ENCODE measurements around the gene PRKACB. TPM values are rescaled to one million over a fixed set of nuclear protein-coding genes. Genes with fewer than 3 reads are reported as not detected.

Gene PRKACB
- total and polyA plus RNA-seq, 4 donors: 5.9 to 18.2 (median 8.9) TPM

DNA sequence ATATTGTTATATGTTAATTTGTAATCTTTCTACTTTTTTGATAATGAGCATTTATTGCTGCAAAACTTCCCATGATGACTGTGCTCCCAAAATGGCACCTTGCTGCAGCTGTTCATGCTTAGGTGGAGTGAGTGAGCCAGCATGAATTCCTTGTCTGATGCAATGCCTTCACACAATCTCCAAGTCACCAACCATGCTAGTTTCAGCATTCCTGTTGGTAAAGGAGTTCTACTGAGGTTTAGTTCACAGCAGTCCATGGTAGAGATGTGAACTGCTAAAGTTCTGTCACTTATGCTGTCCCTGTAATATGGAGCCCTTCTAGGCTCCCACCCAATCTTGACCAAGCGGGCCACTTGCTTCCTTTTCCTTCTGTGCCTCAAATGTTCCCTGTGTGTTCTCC lies 26.2 kb upstream of the PRKACB start:
- 100% methylated on average over 1 of the region's 1 CpG for WGBS
- Histone ChIP-seq H3K27ac (ENCODE audit: low read depth in 1 of 2, low read length in 2 of 2) (no peak overlapping the region), H3K36me3 (ENCODE audit: control insufficient read depth in 4 of 4, insufficient read depth in 3 of 4, low read depth in 1 of 4, low read length in 3 of 4) (no peaks in the 10 kb centered on the region), H3K4me3 (ENCODE audit: low read depth in 1 of 3, low read length in 3 of 3) (no peak overlapping the region), H3K9me3 (ENCODE audit: control insufficient read depth in 4 of 4, low read length in 3 of 4) (no peaks in the 10 kb centered on the region), H3K9ac (ENCODE audit: low read depth in 1 of 2, low read length in 2 of 2) (no peak overlapping the region), H3K4me1 (ENCODE audit: control insufficient read depth in 4 of 4, insufficient read depth in 4 of 4, low read length in 3 of 4) (no peaks in the 10 kb centered on the region), H3K27me3 (ENCODE audit: control insufficient read depth in 4 of 4, insufficient read depth in 4 of 4, low read length in 3 of 4) (no peaks in the 10 kb centered on the region)
- DNase-seq (ENCODE audit: low spot score): no peak
- TF ChIP-seq, protein P1, sequence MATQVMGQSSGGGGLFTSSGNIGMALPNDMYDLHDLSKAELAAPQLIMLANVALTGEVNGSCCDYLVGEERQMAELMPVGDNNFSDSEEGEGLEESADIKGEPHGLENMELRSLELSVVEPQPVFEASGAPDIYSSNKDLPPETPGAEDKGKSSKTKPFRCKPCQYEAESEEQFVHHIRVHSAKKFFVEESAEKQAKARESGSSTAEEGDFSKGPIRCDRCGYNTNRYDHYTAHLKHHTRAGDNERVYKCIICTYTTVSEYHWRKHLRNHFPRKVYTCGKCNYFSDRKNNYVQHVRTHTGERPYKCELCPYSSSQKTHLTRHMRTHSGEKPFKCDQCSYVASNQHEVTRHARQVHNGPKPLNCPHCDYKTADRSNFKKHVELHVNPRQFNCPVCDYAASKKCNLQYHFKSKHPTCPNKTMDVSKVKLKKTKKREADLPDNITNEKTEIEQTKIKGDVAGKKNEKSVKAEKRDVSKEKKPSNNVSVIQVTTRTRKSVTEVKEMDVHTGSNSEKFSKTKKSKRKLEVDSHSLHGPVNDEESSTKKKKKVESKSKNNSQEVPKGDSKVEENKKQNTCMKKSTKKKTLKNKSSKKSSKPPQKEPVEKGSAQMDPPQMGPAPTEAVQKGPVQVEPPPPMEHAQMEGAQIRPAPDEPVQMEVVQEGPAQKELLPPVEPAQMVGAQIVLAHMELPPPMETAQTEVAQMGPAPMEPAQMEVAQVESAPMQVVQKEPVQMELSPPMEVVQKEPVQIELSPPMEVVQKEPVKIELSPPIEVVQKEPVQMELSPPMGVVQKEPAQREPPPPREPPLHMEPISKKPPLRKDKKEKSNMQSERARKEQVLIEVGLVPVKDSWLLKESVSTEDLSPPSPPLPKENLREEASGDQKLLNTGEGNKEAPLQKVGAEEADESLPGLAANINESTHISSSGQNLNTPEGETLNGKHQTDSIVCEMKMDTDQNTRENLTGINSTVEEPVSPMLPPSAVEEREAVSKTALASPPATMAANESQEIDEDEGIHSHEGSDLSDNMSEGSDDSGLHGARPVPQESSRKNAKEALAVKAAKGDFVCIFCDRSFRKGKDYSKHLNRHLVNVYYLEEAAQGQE (IDR thresholded peaks at IDR 0.05): no peak
- TF ChIP-seq, protein P2, sequence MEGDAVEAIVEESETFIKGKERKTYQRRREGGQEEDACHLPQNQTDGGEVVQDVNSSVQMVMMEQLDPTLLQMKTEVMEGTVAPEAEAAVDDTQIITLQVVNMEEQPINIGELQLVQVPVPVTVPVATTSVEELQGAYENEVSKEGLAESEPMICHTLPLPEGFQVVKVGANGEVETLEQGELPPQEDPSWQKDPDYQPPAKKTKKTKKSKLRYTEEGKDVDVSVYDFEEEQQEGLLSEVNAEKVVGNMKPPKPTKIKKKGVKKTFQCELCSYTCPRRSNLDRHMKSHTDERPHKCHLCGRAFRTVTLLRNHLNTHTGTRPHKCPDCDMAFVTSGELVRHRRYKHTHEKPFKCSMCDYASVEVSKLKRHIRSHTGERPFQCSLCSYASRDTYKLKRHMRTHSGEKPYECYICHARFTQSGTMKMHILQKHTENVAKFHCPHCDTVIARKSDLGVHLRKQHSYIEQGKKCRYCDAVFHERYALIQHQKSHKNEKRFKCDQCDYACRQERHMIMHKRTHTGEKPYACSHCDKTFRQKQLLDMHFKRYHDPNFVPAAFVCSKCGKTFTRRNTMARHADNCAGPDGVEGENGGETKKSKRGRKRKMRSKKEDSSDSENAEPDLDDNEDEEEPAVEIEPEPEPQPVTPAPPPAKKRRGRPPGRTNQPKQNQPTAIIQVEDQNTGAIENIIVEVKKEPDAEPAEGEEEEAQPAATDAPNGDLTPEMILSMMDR (IDR thresholded peaks at IDR 0.05; ENCODE audit: low read depth, low read length, missing input control): no peak
- no peak for TF ChIP-seq TAF1 (conservative IDR thresholded peaks at IDR 0.05)
- TF ChIP-seq, protein P3, sequence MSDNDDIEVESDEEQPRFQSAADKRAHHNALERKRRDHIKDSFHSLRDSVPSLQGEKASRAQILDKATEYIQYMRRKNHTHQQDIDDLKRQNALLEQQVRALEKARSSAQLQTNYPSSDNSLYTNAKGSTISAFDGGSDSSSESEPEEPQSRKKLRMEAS (IDR thresholded peaks at IDR 0.05): no peak
- no peak for TF ChIP-seq EGR1 (IDR thresholded peaks at IDR 0.05; ENCODE audit: low read depth in 2 of 2)
- no peak for TF ChIP-seq NR2F2 (IDR thresholded peaks at IDR 0.05)
- no peak for TF ChIP-seq SP1 (IDR thresholded peaks at IDR 0.05)
- TF ChIP-seq JUND (IDR thresholded peaks at IDR 0.05): no peak
- no peak for TF ChIP-seq HNF4G (IDR thresholded peaks at IDR 0.05)
- TF ChIP-seq, protein P4, sequence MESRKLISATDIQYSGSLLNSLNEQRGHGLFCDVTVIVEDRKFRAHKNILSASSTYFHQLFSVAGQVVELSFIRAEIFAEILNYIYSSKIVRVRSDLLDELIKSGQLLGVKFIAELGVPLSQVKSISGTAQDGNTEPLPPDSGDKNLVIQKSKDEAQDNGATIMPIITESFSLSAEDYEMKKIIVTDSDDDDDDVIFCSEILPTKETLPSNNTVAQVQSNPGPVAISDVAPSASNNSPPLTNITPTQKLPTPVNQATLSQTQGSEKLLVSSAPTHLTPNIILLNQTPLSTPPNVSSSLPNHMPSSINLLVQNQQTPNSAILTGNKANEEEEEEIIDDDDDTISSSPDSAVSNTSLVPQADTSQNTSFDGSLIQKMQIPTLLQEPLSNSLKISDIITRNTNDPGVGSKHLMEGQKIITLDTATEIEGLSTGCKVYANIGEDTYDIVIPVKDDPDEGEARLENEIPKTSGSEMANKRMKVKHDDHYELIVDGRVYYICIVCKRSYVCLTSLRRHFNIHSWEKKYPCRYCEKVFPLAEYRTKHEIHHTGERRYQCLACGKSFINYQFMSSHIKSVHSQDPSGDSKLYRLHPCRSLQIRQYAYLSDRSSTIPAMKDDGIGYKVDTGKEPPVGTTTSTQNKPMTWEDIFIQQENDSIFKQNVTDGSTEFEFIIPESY (IDR thresholded peaks at IDR 0.05): no peak

DNA sequence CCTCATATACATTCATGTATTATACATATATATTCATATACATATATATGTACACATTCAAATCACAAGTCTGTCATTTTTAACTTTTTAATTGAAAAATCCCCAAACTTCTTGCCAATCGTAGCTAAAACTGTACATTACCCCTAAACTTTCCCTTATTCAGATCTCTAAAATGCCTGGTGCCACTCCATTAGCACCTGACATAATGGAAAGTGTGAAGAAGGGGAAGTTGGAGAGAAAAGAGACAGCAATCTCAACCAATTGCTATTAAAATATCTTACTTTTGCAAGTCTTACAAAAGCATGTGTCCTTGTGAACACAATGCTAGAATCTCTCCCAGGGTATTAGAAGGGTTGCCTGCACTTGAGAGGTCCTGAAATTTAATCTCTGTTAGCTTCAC lies 22.7 kb upstream of the PRKACB start:
- H3K4me1 ChIP-seq (ENCODE audit: control insufficient read depth in 4 of 4, insufficient read depth in 4 of 4, low read length in 3 of 4): no peaks in the 10 kb centered on the region
- no peak for DNase-seq (ENCODE audit: low spot score)
- H3K9me3 ChIP-seq (ENCODE audit: control insufficient read depth in 4 of 4, low read length in 3 of 4): no peaks in the 10 kb centered on the region
- H3K9ac ChIP-seq (ENCODE audit: low read depth in 1 of 2, low read length in 2 of 2): no peak overlapping the region
- no peak overlapping the region for H3K27ac ChIP-seq (ENCODE audit: low read depth in 1 of 2, low read length in 2 of 2)
- H3K27me3 ChIP-seq (ENCODE audit: control insufficient read depth in 4 of 4, insufficient read depth in 4 of 4, low read length in 3 of 4): no peaks in the 10 kb centered on the region
- no peaks in the 10 kb centered on the region for H3K36me3 ChIP-seq (ENCODE audit: control insufficient read depth in 4 of 4, insufficient read depth in 3 of 4, low read depth in 1 of 4, low read length in 3 of 4)
- 42% methylated on average over 1 of the region's 1 CpG for WGBS
- no peak overlapping the region for H3K4me3 ChIP-seq (ENCODE audit: low read depth in 1 of 3, low read length in 3 of 3)
- no peak for TF ChIP-seq RAD21 (IDR thresholded peaks at IDR 0.05)
- TF ChIP-seq, protein P4 (IDR thresholded peaks at IDR 0.05): no peak
- TF ChIP-seq JUND (IDR thresholded peaks at IDR 0.05): no peak
- TF ChIP-seq, protein P1 (IDR thresholded peaks at IDR 0.05): no peak
- no peak for TF ChIP-seq RXRA (IDR thresholded peaks at IDR 0.05)
- TF ChIP-seq HNF4G (IDR thresholded peaks at IDR 0.05): no peak
- TF ChIP-seq, protein P3 (IDR thresholded peaks at IDR 0.05): no peak
- no peak for TF ChIP-seq GABPA (IDR thresholded peaks at IDR 0.05 in 1 of 2, conservative IDR thresholded peaks at IDR 0.05 in 1 of 2)
- no peak for TF ChIP-seq FOXA2 (IDR thresholded peaks at IDR 0.05)
- TF ChIP-seq, protein P2 (IDR thresholded peaks at IDR 0.05; ENCODE audit: low read depth, low read length, missing input control): no peak
- TF ChIP-seq TAF1 (conservative IDR thresholded peaks at IDR 0.05): no peak
- no peak for TF ChIP-seq YY1 (IDR thresholded peaks at IDR 0.05)
- no peak for TF ChIP-seq EGR1 (IDR thresholded peaks at IDR 0.05; ENCODE audit: low read depth in 2 of 2)
